ENCODE measurements around the gene CSTPP1.

CSTPP1 gene

GRCh38 chr11:46963844-46964243, 27.3 kb downstream of the CSTPP1 start:
- no peak overlapping the region for H3K27ac ChIP-seq (ENCODE audit: insufficient read depth in 1 of 2, low read depth in 1 of 2, low read length in 2 of 2, poor library complexity in 1 of 2, severe bottlenecking in 2 of 2)
- POLR2A ChIA-PET, result interaction anchor here (0.6 kb wide), 2 partner anchors 36 to 40 kb away, joined by 3 to 4 read pairs; no protein-coding TSS in a partner anchor
- H3K4me1 ChIP-seq (ENCODE audit: control extremely low read depth in 1 of 4, control insufficient read depth in 4 of 4, insufficient read depth in 4 of 4, low read length in 3 of 4), result no peaks in the 10 kb centered on the region
- H3K36me3 ChIP-seq (ENCODE audit: control insufficient read depth in 4 of 4, insufficient read depth in 4 of 4, low read length in 3 of 4), result peaks cover 2 to 9% (median 6%) of the 10 kb centered on the region in 4 experiments
- no peaks in the 10 kb centered on the region for H3K27me3 ChIP-seq (replicated peaks in 2 of 5; ENCODE audit: control insufficient read depth in 4 of 5, insufficient read depth in 5 of 5, low read length in 4 of 5)
- 70% methylated on average over 2 of the region's 3 CpGs for WGBS (ENCODE audit: insufficient coverage)
- DNase-seq, result no peak
- CTCF ChIA-PET, result interaction anchor here (0.6 to 0.7 kb wide), 3 partner anchors 13 to 189 kb away, joined by 3 read pairs; no protein-coding TSS in a partner anchor
- no peak overlapping the region for H3K4me3 ChIP-seq (ENCODE audit: control insufficient read depth in 1 of 7, extremely low read depth in 1 of 7, insufficient read depth in 4 of 7, low read depth in 2 of 7, low read length in 6 of 7)
- H3K9me3 ChIP-seq (ENCODE audit: control extremely low read depth in 1 of 5, control insufficient read depth in 4 of 5, insufficient read depth in 2 of 5, low read depth in 1 of 5, low read length in 4 of 5), result peaks cover 0 to 16% (median 1%) of the 10 kb centered on the region in 5 experiments

- Histone ChIP-seq H3K4me1 (ENCODE audit: control extremely low read depth in 1 of 4, control insufficient read depth in 4 of 4, insufficient read depth in 4 of 4, low read length in 3 of 4) (peaks cover 0 to 3% (median under 1%) of the 10 kb centered on the region in 4 experiments), H3K4me3 (ENCODE audit: control insufficient read depth in 1 of 7, extremely low read depth in 1 of 7, insufficient read depth in 4 of 7, low read depth in 2 of 7, low read length in 6 of 7) (no peak overlapping the region), H3K9me3 (ENCODE audit: control extremely low read depth in 1 of 5, control insufficient read depth in 4 of 5, insufficient read depth in 2 of 5, low read depth in 1 of 5, low read length in 4 of 5) (no peaks in the 10 kb centered on the region), H3K27me3 (replicated peaks in 2 of 5; ENCODE audit: control insufficient read depth in 4 of 5, insufficient read depth in 5 of 5, low read length in 4 of 5) (no peaks in the 10 kb centered on the region), H3K36me3 (ENCODE audit: control insufficient read depth in 4 of 4, insufficient read depth in 4 of 4, low read length in 3 of 4) (peaks cover 0 to 2% (median 2%) of the 10 kb centered on the region in 4 experiments), H3K27ac (ENCODE audit: insufficient read depth in 1 of 2, low read depth in 1 of 2, low read length in 2 of 2, poor library complexity in 1 of 2, severe bottlenecking in 2 of 2) (no peak overlapping the region)
- ChIA-PET CTCF (interaction anchor here (0.6 to 1.7 kb wide), 2 partner anchors 187 to 530 kb away, joined by 3 to 9 read pairs; no protein-coding TSS in a partner anchor), POLR2A (no interaction called here)
- DNase-seq, result no peak
- WGBS (ENCODE audit: insufficient coverage), result 100% methylated on average over 1 of the region's 2 CpGs
Measured at GRCh38 chr11:46966773-46967172, 30.2 kb downstream of the CSTPP1 start.

GRCh38 chr11:46967962-46968361, 31.4 kb downstream of the CSTPP1 start:
- ChIA-PET POLR2A (no interaction called here), CTCF (interaction anchor here (0.6 kb wide), 1 partner anchor 94 kb away, joined by 3 read pairs; no protein-coding TSS in a partner anchor)
- no peak overlapping the region for H3K27ac ChIP-seq (ENCODE audit: insufficient read depth in 1 of 2, low read depth in 1 of 2, low read length in 2 of 2, poor library complexity in 1 of 2, severe bottlenecking in 2 of 2)

GRCh38 chr11:46969379-46969778, 32.8 kb downstream of the CSTPP1 start:
- Histone ChIP-seq H3K27me3 (replicated peaks in 2 of 5; ENCODE audit: control insufficient read depth in 4 of 5, insufficient read depth in 5 of 5, low read length in 4 of 5) (no peaks in the 10 kb centered on the region), H3K9me3 (ENCODE audit: control extremely low read depth in 1 of 5, control insufficient read depth in 4 of 5, insufficient read depth in 2 of 5, low read depth in 1 of 5, low read length in 4 of 5) (no peaks in the 10 kb centered on the region), H3K27ac (ENCODE audit: insufficient read depth in 1 of 2, low read depth in 1 of 2, low read length in 2 of 2, poor library complexity in 1 of 2, severe bottlenecking in 2 of 2) (no peak overlapping the region), H3K36me3 (ENCODE audit: control insufficient read depth in 4 of 4, insufficient read depth in 4 of 4, low read length in 3 of 4) (peaks cover 0 to 2% (median 0%) of the 10 kb centered on the region in 4 experiments), H3K4me1 (ENCODE audit: control extremely low read depth in 1 of 4, control insufficient read depth in 4 of 4, insufficient read depth in 4 of 4, low read length in 3 of 4) (peaks cover 0 to 12% (median 6%) of the 10 kb centered on the region in 4 experiments), H3K4me3 (ENCODE audit: control insufficient read depth in 1 of 7, extremely low read depth in 1 of 7, insufficient read depth in 4 of 7, low read depth in 2 of 7, low read length in 6 of 7) (no peak overlapping the region)
- CTCF ChIA-PET, result no interaction called here
- WGBS (ENCODE audit: insufficient coverage), result 100% methylated on average over 1 of the region's 2 CpGs
- no peak for DNase-seq
- POLR2A ChIA-PET, result no interaction called here

More at GRCh38 chr11:46967962-46968361, 31.4 kb downstream of the CSTPP1 start:
- no peaks in the 10 kb centered on the region for H3K27me3 ChIP-seq (replicated peaks in 2 of 5; ENCODE audit: control insufficient read depth in 4 of 5, insufficient read depth in 5 of 5, low read length in 4 of 5)
- H3K4me3 ChIP-seq (ENCODE audit: control insufficient read depth in 1 of 7, extremely low read depth in 1 of 7, insufficient read depth in 4 of 7, low read depth in 2 of 7, low read length in 6 of 7), result no peak overlapping the region
- peaks cover 0 to 12% (median 6%) of the 10 kb centered on the region in 4 experiments for H3K4me1 ChIP-seq (ENCODE audit: control extremely low read depth in 1 of 4, control insufficient read depth in 4 of 4, insufficient read depth in 4 of 4, low read length in 3 of 4)
- H3K36me3 ChIP-seq (ENCODE audit: control insufficient read depth in 4 of 4, insufficient read depth in 4 of 4, low read length in 3 of 4), result peaks cover 0 to 2% (median 0%) of the 10 kb centered on the region in 4 experiments
- no peak for DNase-seq
- WGBS (ENCODE audit: insufficient coverage), result 89% methylated on average over 1 of the region's 2 CpGs
- no peaks in the 10 kb centered on the region for H3K9me3 ChIP-seq (ENCODE audit: control extremely low read depth in 1 of 5, control insufficient read depth in 4 of 5, insufficient read depth in 2 of 5, low read depth in 1 of 5, low read length in 4 of 5)

- Histone ChIP-seq H3K36me3 (ENCODE audit: control insufficient read depth in 4 of 4, insufficient read depth in 4 of 4, low read length in 3 of 4) (no peaks in the 10 kb centered on the region), H3K9me3 (ENCODE audit: control extremely low read depth in 1 of 5, control insufficient read depth in 4 of 5, insufficient read depth in 2 of 5, low read depth in 1 of 5, low read length in 4 of 5) (no peaks in the 10 kb centered on the region), H3K27ac (ENCODE audit: insufficient read depth in 1 of 2, low read depth in 1 of 2, low read length in 2 of 2, poor library complexity in 1 of 2, severe bottlenecking in 2 of 2) (no peak overlapping the region), H3K4me1 (ENCODE audit: control extremely low read depth in 1 of 4, control insufficient read depth in 4 of 4, insufficient read depth in 4 of 4, low read length in 3 of 4) (peaks cover 0 to 12% (median 6%) of the 10 kb centered on the region in 4 experiments), H3K27me3 (replicated peaks in 2 of 5; ENCODE audit: control insufficient read depth in 4 of 5, insufficient read depth in 5 of 5, low read length in 4 of 5) (no peaks in the 10 kb centered on the region), H3K4me3 (ENCODE audit: control insufficient read depth in 1 of 7, extremely low read depth in 1 of 7, insufficient read depth in 4 of 7, low read depth in 2 of 7, low read length in 6 of 7) (no peak overlapping the region)
- no CpG with 5 or more reads among the region's 3 CpGs for WGBS (ENCODE audit: insufficient coverage)
- no peak for DNase-seq
- ChIA-PET CTCF (no interaction called here), POLR2A (no interaction called here)
Measured at GRCh38 chr11:46970913-46971625, 34.5 kb downstream of the CSTPP1 start.

GRCh38 chr11:46972343-46972742, 35.8 kb downstream of the CSTPP1 start:
- peak in 2 of 3 donors; percentile 17 to 32 for DNase-seq
- H3K27me3 ChIP-seq (replicated peaks in 2 of 5; ENCODE audit: control insufficient read depth in 4 of 5, insufficient read depth in 5 of 5, low read length in 4 of 5), result no peaks in the 10 kb centered on the region
- peaks cover 0 to 12% (median 6%) of the 10 kb centered on the region in 4 experiments for H3K4me1 ChIP-seq (ENCODE audit: control extremely low read depth in 1 of 4, control insufficient read depth in 4 of 4, insufficient read depth in 4 of 4, low read length in 3 of 4)
- no peaks in the 10 kb centered on the region for H3K9me3 ChIP-seq (ENCODE audit: control extremely low read depth in 1 of 5, control insufficient read depth in 4 of 5, insufficient read depth in 2 of 5, low read depth in 1 of 5, low read length in 4 of 5)
- H3K4me3 ChIP-seq (ENCODE audit: control insufficient read depth in 1 of 7, extremely low read depth in 1 of 7, insufficient read depth in 4 of 7, low read depth in 2 of 7, low read length in 6 of 7), result no peak overlapping the region
- ChIA-PET CTCF (interaction anchor here (1.1 kb wide), 1 partner anchor 31 kb away, joined by 3 read pairs; no protein-coding TSS in a partner anchor), POLR2A (no interaction called here)
- H3K36me3 ChIP-seq (ENCODE audit: control insufficient read depth in 4 of 4, insufficient read depth in 4 of 4, low read length in 3 of 4), result no peaks in the 10 kb centered on the region
- no CpG with 5 or more reads among the region's 2 CpGs for WGBS (ENCODE audit: insufficient coverage)
- no peak overlapping the region for H3K27ac ChIP-seq (ENCODE audit: insufficient read depth in 1 of 2, low read depth in 1 of 2, low read length in 2 of 2, poor library complexity in 1 of 2, severe bottlenecking in 2 of 2)

- Histone ChIP-seq H3K27ac (ENCODE audit: insufficient read depth in 1 of 2, low read depth in 1 of 2, low read length in 2 of 2, poor library complexity in 1 of 2, severe bottlenecking in 2 of 2) (no peak overlapping the region), H3K27me3 (replicated peaks in 2 of 5; ENCODE audit: control insufficient read depth in 4 of 5, insufficient read depth in 5 of 5, low read length in 4 of 5) (no peaks in the 10 kb centered on the region), H3K4me1 (ENCODE audit: control extremely low read depth in 1 of 4, control insufficient read depth in 4 of 4, insufficient read depth in 4 of 4, low read length in 3 of 4) (peaks cover 0 to 12% (median 6%) of the 10 kb centered on the region in 4 experiments), H3K36me3 (ENCODE audit: control insufficient read depth in 4 of 4, insufficient read depth in 4 of 4, low read length in 3 of 4) (no peaks in the 10 kb centered on the region), H3K4me3 (ENCODE audit: control insufficient read depth in 1 of 7, extremely low read depth in 1 of 7, insufficient read depth in 4 of 7, low read depth in 2 of 7, low read length in 6 of 7) (no peak overlapping the region), H3K9me3 (ENCODE audit: control extremely low read depth in 1 of 5, control insufficient read depth in 4 of 5, insufficient read depth in 2 of 5, low read depth in 1 of 5, low read length in 4 of 5) (no peaks in the 10 kb centered on the region)
- ChIA-PET POLR2A (no interaction called here), CTCF (interaction anchor here (1.1 kb wide), 1 partner anchor 32 kb away, joined by 3 read pairs; no protein-coding TSS in a partner anchor)
- no CpG with 5 or more reads among the region's 2 CpGs for WGBS (ENCODE audit: insufficient coverage)
- no peak for DNase-seq
Measured at GRCh38 chr11:46972821-46973220, 36.3 kb downstream of the CSTPP1 start.

Data from common myeloid progenitor, CD34-positive (primary cell).